Astrocyte (in vitro differentiated cells and primary cell): ENCODE data around the gene EFS. TPM values are rescaled to one million over a fixed set of nuclear protein-coding genes. Genes with fewer than 3 reads are reported as not detected.

Experiments
- DNase-seq: peaks from one replicate; pipeline ENCODE4 v3.0.0-alpha.2; 2010; ENCODE audit warnings: low read depth
- FAIRE-seq: peaks from 2 replicates; lab custom pipeline; 2011; peaks lifted over from hg19 to GRCh38; lab: Jason Lieb, UNC
- H2AFZ ChIP-seq: 2 replicates; pipeline ENCODE4 v1.6.0; 2012; ENCODE audit warnings: low read depth, low read length, inconsistent platforms
- H3K27ac ChIP-seq: 2 replicates; pipeline ENCODE4 v1.5.1; 2011; ENCODE audit warnings: low read depth, low read length, inconsistent platforms
- H3K27me3 ChIP-seq: 2 replicates; pipeline ENCODE4 v1.6.0; 2011; ENCODE audit warnings: low read length, inconsistent platforms; ENCODE audit not compliant: insufficient read depth
- H3K36me3 ChIP-seq: 2 replicates; pipeline ENCODE4 v1.5.1; 2011; ENCODE audit warnings: low read length, inconsistent platforms; ENCODE audit not compliant: insufficient read depth
- H3K4me1 ChIP-seq: 2 replicates; pipeline ENCODE4 v1.5.1; 2011; ENCODE audit warnings: low read length, inconsistent platforms; ENCODE audit not compliant: insufficient read depth
- H3K4me2 ChIP-seq: 2 replicates; pipeline ENCODE4 v1.6.0; 2012; ENCODE audit warnings: low read length, inconsistent platforms
- H3K4me3 ChIP-seq: 2 replicates; pipeline ENCODE4 v1.5.1; 2011; ENCODE audit warnings: low read depth, mild to moderate bottlenecking, low read length, inconsistent platforms; ENCODE audit not compliant: insufficient read depth
- H3K79me2 ChIP-seq: 2 replicates; pipeline ENCODE4 v1.6.0; 2012; ENCODE audit warnings: mild to moderate bottlenecking, low read length, inconsistent platforms; ENCODE audit not compliant: insufficient read depth
- H3K9ac ChIP-seq: 2 replicates; pipeline ENCODE4 v1.6.0; 2012; ENCODE audit warnings: mild to moderate bottlenecking, low read length, inconsistent platforms
- H3K9me3 ChIP-seq: 2 replicates; pipeline ENCODE4 v1.5.1; 2012; ENCODE audit warnings: low read depth, mild to moderate bottlenecking, low read length, inconsistent platforms; ENCODE audit not compliant: insufficient read depth
- H4K20me1 ChIP-seq: 2 replicates; pipeline ENCODE4 v1.6.0; 2012; ENCODE audit warnings: low read length, inconsistent platforms; ENCODE audit not compliant: insufficient read depth
- H3K27ac Mint-ChIP-seq: one replicate; pipeline ENCODE4 v1.8.0; 2021; ENCODE audit warnings: mild to moderate bottlenecking, mixed read lengths; ENCODE audit not compliant: unreplicated experiment
- H3K27me3 Mint-ChIP-seq: one replicate; pipeline ENCODE4 v1.8.0; 2021; ENCODE audit warnings: low read depth, mixed read lengths; ENCODE audit not compliant: unreplicated experiment
- H3K36me3 Mint-ChIP-seq: one replicate; pipeline ENCODE4 v1.8.0; 2021; ENCODE audit warnings: low read depth, mixed read lengths; ENCODE audit not compliant: unreplicated experiment
- H3K4me1 Mint-ChIP-seq: one replicate; pipeline ENCODE4 v1.8.0; 2021; ENCODE audit warnings: low read depth, mixed read lengths; ENCODE audit not compliant: unreplicated experiment
- H3K4me3 Mint-ChIP-seq: one replicate; pipeline ENCODE4 v1.8.0; 2021; ENCODE audit warnings: mild to moderate bottlenecking, moderate library complexity, mixed read lengths; ENCODE audit not compliant: unreplicated experiment
- H3K9me3 Mint-ChIP-seq: one replicate; pipeline ENCODE4 v1.8.0; 2021; ENCODE audit warnings: mild to moderate bottlenecking, mixed read lengths; ENCODE audit not compliant: unreplicated experiment
- CTCF ChIP-seq: IDR thresholded peaks from 2 replicates; pipeline ENCODE4 v1.5.1; 2011; ENCODE audit warnings: low read depth, mild to moderate bottlenecking, inconsistent platforms, low read length, moderate library complexity; ENCODE audit not compliant: insufficient read depth
- EZH2 ChIP-seq: IDR thresholded peaks from 2 replicates; pipeline ENCODE4 v1.6.1; 2012; ENCODE audit warnings: mild to moderate bottlenecking, low read length, inconsistent platforms; ENCODE audit not compliant: insufficient read depth
- total RNA-seq: library from RNA; stranded (reverse); gene quantifications from 2 replicates; pipeline ENCODE4 v1.2.1, GENCODE V29; 2021

EFS gene
- total RNA-seq, 1 donor from 2014 or later: 6.5 TPM

GRCh38 chr14:23357261-23357660, 7.7 kb downstream of the EFS start:
- H3K4me3 ChIP-seq: no peak overlapping the region
- peaks cover 2% of the 10 kb centered on the region for H3K4me1 Mint-ChIP-seq
- peaks cover 3% of the 10 kb centered on the region for H3K36me3 ChIP-seq
- no peak for TF ChIP-seq EZH2
- no peak for TF ChIP-seq CTCF
- H3K4me1 ChIP-seq: peaks cover 4% of the 10 kb centered on the region
- no peaks in the 10 kb centered on the region for H3K79me2 ChIP-seq
- no peak overlapping the region for H3K27ac ChIP-seq
- H3K9me3 ChIP-seq: no peaks in the 10 kb centered on the region
- no peak overlapping the region for H3K4me2 ChIP-seq
- no peak overlapping the region for H3K4me3 Mint-ChIP-seq
- H3K9ac ChIP-seq: no peak overlapping the region
- DNase-seq (no peak), FAIRE-seq (no peak)
- H3K27ac Mint-ChIP-seq: no peak overlapping the region
- H3K9me3 Mint-ChIP-seq: peaks cover 4% of the 10 kb centered on the region
- peaks cover 3% of the 10 kb centered on the region for H3K36me3 Mint-ChIP-seq
- peaks cover 5% of the 10 kb centered on the region for H4K20me1 ChIP-seq
- peaks cover 17% of the 10 kb centered on the region for H3K27me3 Mint-ChIP-seq
- H2AFZ ChIP-seq: no peak overlapping the region
- H3K27me3 ChIP-seq: peaks cover 2% of the 10 kb centered on the region

- FAIRE-seq (no peak), DNase-seq (no peak)
- Histone ChIP-seq H3K36me3 (peaks cover 3% of the 10 kb centered on the region), H2AFZ (no peak overlapping the region), H3K9ac (no peak overlapping the region), H3K79me2 (no peaks in the 10 kb centered on the region), H3K4me1 (peaks cover 2% of the 10 kb centered on the region), H3K4me2 (no peak overlapping the region), H3K27ac (no peak overlapping the region), H3K4me3 (no peak overlapping the region), H3K27me3 (peaks cover 2% of the 10 kb centered on the region), H4K20me1 (peaks cover 7% of the 10 kb centered on the region), H3K9me3 (no peaks in the 10 kb centered on the region)
- Mint-ChIP-seq H3K36me3 (peaks cover 3% of the 10 kb centered on the region), H3K4me1 (peaks cover 2% of the 10 kb centered on the region), H3K27me3 (peaks cover 17% of the 10 kb centered on the region), H3K27ac (no peak overlapping the region), H3K9me3 (peaks cover 4% of the 10 kb centered on the region), H3K4me3 (no peak overlapping the region)
- no peak for TF ChIP-seq CTCF
- TF ChIP-seq EZH2: no peak
Measured at GRCh38 chr14:23356662-23357061, 8.3 kb downstream of the EFS start.

- Mint-ChIP-seq H3K4me1 (peaks cover 2% of the 10 kb centered on the region), H3K9me3 (peaks cover 4% of the 10 kb centered on the region), H3K27me3 (peaks cover 21% of the 10 kb centered on the region), H3K36me3 (peaks cover 7% of the 10 kb centered on the region), H3K4me3 (no peak overlapping the region), H3K27ac (no peak overlapping the region)
- Histone ChIP-seq H4K20me1 (peaks cover 7% of the 10 kb centered on the region), H3K9ac (no peak overlapping the region), H3K9me3 (no peaks in the 10 kb centered on the region), H3K4me1 (no peaks in the 10 kb centered on the region), H3K4me3 (no peak overlapping the region), H3K4me2 (no peak overlapping the region), H3K79me2 (no peaks in the 10 kb centered on the region), H3K36me3 (peaks cover 3% of the 10 kb centered on the region), H2AFZ (no peak overlapping the region), H3K27ac (no peak overlapping the region), H3K27me3 (peaks cover 2% of the 10 kb centered on the region)
- FAIRE-seq: no peak
- TF ChIP-seq EZH2 (no peak), CTCF (no peak)
- no peak for DNase-seq
Measured at GRCh38 chr14:23355871-23356435, 9.0 kb downstream of the EFS start.
